ENCODE results near the gene MALAT1.

Gene MALAT1

DNA sequence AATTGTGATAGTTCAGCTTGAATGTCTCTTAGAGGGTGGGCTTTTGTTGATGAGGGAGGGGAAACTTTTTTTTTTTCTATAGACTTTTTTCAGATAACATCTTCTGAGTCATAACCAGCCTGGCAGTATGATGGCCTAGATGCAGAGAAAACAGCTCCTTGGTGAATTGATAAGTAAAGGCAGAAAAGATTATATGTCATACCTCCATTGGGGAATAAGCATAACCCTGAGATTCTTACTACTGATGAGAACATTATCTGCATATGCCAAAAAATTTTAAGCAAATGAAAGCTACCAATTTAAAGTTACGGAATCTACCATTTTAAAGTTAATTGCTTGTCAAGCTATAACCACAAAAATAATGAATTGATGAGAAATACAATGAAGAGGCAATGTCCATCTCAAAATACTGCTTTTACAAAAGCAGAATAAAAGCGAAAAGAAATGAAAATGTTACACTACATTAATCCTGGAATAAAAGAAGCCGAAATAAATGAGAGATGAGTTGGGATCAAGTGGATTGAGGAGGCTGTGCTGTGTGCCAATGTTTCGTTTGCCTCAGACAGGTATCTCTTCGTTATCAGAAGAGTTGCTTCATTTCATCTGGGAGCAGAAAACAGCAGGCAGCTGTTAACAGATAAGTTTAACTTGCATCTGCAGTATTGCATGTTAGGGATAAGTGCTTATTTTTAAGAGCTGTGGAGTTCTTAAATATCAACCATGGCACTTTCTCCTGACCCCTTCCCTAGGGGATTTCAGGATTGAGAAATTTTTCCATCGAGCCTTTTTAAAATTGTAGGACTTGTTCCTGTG is 3.9 kb downstream of the MALAT1 start (continued):
- peak; percentile 34; the same call in 1 of the 2 replicates for TF ChIP-seq ZFP30 (CRISPR knock-in tag; IDR thresholded peaks at IDR 0.05)
- no peak for TF ChIP-seq OSR1 (CRISPR knock-in tag; IDR thresholded peaks at IDR 0.05)
- TF ChIP-seq ESRRG (CRISPR knock-in tag; IDR thresholded peaks at IDR 0.05) = peak; percentile 15; the same call in 1 of the 2 replicates
- TF ChIP-seq ZNF70 (CRISPR knock-in tag; IDR thresholded peaks at IDR 0.05) = no peak
- peak; percentile 12; the same call in 1 of the 2 replicates for TF ChIP-seq TCF4 (CRISPR knock-in tag; IDR thresholded peaks at IDR 0.05; ENCODE audit: borderline replicate concordance)
- peak; percentile 83 for TF ChIP-seq ZC3H10 (CRISPR knock-in tag; IDR thresholded peaks at IDR 0.05)
- TF ChIP-seq BACH2 (CRISPR knock-in tag; IDR thresholded peaks at IDR 0.05; ENCODE audit: borderline replicate concordance) = no peak
- TF ChIP-seq, protein P1, sequence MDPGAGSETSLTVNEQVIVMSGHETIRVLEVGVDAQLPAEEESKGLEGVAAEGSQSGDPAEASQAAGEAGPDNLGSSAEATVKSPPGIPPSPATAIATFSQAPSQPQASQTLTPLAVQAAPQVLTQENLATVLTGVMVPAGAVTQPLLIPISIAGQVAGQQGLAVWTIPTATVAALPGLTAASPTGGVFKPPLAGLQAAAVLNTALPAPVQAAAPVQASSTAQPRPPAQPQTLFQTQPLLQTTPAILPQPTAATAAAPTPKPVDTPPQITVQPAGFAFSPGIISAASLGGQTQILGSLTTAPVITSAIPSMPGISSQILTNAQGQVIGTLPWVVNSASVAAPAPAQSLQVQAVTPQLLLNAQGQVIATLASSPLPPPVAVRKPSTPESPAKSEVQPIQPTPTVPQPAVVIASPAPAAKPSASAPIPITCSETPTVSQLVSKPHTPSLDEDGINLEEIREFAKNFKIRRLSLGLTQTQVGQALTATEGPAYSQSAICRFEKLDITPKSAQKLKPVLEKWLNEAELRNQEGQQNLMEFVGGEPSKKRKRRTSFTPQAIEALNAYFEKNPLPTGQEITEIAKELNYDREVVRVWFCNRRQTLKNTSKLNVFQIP (CRISPR knock-in tag; IDR thresholded peaks at IDR 0.05; ENCODE audit: borderline replicate concordance, low read depth) = peak; percentile 9; the same call in 1 of the 2 replicates
- TF ChIP-seq CSDC2 (CRISPR knock-in tag; IDR thresholded peaks at IDR 0.05) = no peak
- TF ChIP-seq ZFP3 (CRISPR knock-in tag; IDR thresholded peaks at IDR 0.05) = no peak
- peak; percentile 67 for TF ChIP-seq RARB (CRISPR knock-in tag; IDR thresholded peaks at IDR 0.05)
- no peak for TF ChIP-seq ZNF8 (CRISPR knock-in tag; IDR thresholded peaks at IDR 0.05)

GRCh38 chr11:65503368-65503948 is 4.6 kb downstream of the MALAT1 start:
- ATAC-seq = no peak
- 0 out of 2 replicates have a peak, but pooled peaks have one; percentile 6 for TF ChIP-seq ARNTL (CRISPR knock-in tag; IDR thresholded peaks at IDR 0.05; ENCODE audit: borderline replicate concordance, low read depth)
- no peak for TF ChIP-seq TOX (CRISPR knock-in tag; IDR thresholded peaks at IDR 0.05; ENCODE audit: borderline replicate concordance)
- peak; percentile 10; the same call in 1 of the 2 replicates for TF ChIP-seq TCF4 (CRISPR knock-in tag; IDR thresholded peaks at IDR 0.05; ENCODE audit: borderline replicate concordance)
- peak; percentile 93; the same call in 1 of the 2 replicates for TF ChIP-seq PATZ1 (CRISPR knock-in tag; IDR thresholded peaks at IDR 0.05; ENCODE audit: borderline replicate concordance)
- peak; percentile 30 for TF ChIP-seq ZNF8 (CRISPR knock-in tag; IDR thresholded peaks at IDR 0.05)
- TF ChIP-seq BACH2 (CRISPR knock-in tag; IDR thresholded peaks at IDR 0.05; ENCODE audit: borderline replicate concordance) = no peak
- no peak for TF ChIP-seq SNAI2 (CRISPR knock-in tag; IDR thresholded peaks at IDR 0.05)
- TF ChIP-seq CSRNP3 (CRISPR knock-in tag; IDR thresholded peaks at IDR 0.05) = 0 out of 2 replicates have a peak, but pooled peaks have one; percentile 17
- no peak for TF ChIP-seq OSR1 (CRISPR knock-in tag; IDR thresholded peaks at IDR 0.05)
- peak; percentile 73; the same call in 1 of the 2 replicates for TF ChIP-seq ZC3H10 (CRISPR knock-in tag; IDR thresholded peaks at IDR 0.05)
- peak; percentile 69 for TF ChIP-seq RARB (CRISPR knock-in tag; IDR thresholded peaks at IDR 0.05)

DNA sequence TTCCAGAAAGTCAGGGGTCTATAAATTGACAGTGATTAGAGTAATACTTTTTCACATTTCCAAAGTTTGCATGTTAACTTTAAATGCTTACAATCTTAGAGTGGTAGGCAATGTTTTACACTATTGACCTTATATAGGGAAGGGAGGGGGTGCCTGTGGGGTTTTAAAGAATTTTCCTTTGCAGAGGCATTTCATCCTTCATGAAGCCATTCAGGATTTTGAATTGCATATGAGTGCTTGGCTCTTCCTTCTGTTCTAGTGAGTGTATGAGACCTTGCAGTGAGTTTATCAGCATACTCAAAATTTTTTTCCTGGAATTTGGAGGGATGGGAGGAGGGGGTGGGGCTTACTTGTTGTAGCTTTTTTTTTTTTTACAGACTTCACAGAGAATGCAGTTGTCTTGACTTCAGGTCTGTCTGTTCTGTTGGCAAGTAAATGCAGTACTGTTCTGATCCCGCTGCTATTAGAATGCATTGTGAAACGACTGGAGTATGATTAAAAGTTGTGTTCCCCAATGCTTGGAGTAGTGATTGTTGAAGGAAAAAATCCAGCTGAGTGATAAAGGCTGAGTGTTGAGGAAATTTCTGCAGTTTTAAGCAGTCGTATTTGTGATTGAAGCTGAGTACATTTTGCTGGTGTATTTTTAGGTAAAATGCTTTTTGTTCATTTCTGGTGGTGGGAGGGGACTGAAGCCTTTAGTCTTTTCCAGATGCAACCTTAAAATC is 5.3 kb downstream of the MALAT1 start:
- no peak for ATAC-seq
- TF ChIP-seq ZC3H10 (CRISPR knock-in tag; IDR thresholded peaks at IDR 0.05) = peak; percentile 94
- TF ChIP-seq CSDC2 (CRISPR knock-in tag; IDR thresholded peaks at IDR 0.05) = no peak; the same call in 1 of the 2 replicates
- TF ChIP-seq TCF4 (CRISPR knock-in tag; IDR thresholded peaks at IDR 0.05; ENCODE audit: borderline replicate concordance) = no peak
- no peak for TF ChIP-seq ISL1 (CRISPR knock-in tag; IDR thresholded peaks at IDR 0.05)
- TF ChIP-seq, protein P1 (CRISPR knock-in tag; IDR thresholded peaks at IDR 0.05; ENCODE audit: borderline replicate concordance, low read depth) = no peak; the same call in 1 of the 2 replicates
- TF ChIP-seq GLIS3 (CRISPR knock-in tag; IDR thresholded peaks at IDR 0.05) = no peak; the same call in 1 of the 2 replicates
- peak; percentile 26; the same call in 1 of the 2 replicates for TF ChIP-seq ZNF70 (CRISPR knock-in tag; IDR thresholded peaks at IDR 0.05)
- no peak for TF ChIP-seq BACH2 (CRISPR knock-in tag; IDR thresholded peaks at IDR 0.05; ENCODE audit: borderline replicate concordance)
- TF ChIP-seq TOX (CRISPR knock-in tag; IDR thresholded peaks at IDR 0.05; ENCODE audit: borderline replicate concordance) = peak; percentile 87
- TF ChIP-seq ZNF8 (CRISPR knock-in tag; IDR thresholded peaks at IDR 0.05) = no peak
- peak; percentile 92; the same call in 1 of the 2 replicates for TF ChIP-seq ESRRG (CRISPR knock-in tag; IDR thresholded peaks at IDR 0.05)
- TF ChIP-seq CSRNP3 (CRISPR knock-in tag; IDR thresholded peaks at IDR 0.05) = peak; percentile 82; the same call in 1 of the 2 replicates
- no peak for TF ChIP-seq TSHZ2 (CRISPR knock-in tag; IDR thresholded peaks at IDR 0.05)
- no peak for TF ChIP-seq OSR1 (CRISPR knock-in tag; IDR thresholded peaks at IDR 0.05)
- no peak for TF ChIP-seq ZNF565 (CRISPR knock-in tag; conservative IDR thresholded peaks at IDR 0.05; ENCODE audit: low read depth)

Measured in SK-N-SH treated with all-trans-retinoic acid at 6 μM for 48 hours (cell line).